ENCODE data around the gene SIDT1.

DNA sequence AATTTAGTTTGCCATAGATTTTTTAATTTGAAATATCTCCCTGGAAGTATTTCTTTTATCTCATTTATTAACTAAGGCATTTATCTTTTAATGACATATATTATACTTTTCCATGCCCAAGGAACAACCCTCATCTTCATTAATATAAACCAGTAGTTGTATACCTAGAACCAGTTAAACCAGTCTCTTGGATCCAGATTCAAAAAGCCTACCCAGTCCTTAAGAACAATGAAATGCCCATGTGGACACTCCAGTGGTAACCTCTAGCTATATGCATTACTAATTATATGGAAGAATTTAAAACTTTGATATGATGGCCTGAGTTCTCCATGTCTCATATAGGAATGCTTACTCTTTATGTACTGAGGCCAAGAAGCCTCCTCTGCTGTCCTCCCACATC, 4.8 kb downstream of the SIDT1 start:
- TF ChIP-seq, protein P1, sequence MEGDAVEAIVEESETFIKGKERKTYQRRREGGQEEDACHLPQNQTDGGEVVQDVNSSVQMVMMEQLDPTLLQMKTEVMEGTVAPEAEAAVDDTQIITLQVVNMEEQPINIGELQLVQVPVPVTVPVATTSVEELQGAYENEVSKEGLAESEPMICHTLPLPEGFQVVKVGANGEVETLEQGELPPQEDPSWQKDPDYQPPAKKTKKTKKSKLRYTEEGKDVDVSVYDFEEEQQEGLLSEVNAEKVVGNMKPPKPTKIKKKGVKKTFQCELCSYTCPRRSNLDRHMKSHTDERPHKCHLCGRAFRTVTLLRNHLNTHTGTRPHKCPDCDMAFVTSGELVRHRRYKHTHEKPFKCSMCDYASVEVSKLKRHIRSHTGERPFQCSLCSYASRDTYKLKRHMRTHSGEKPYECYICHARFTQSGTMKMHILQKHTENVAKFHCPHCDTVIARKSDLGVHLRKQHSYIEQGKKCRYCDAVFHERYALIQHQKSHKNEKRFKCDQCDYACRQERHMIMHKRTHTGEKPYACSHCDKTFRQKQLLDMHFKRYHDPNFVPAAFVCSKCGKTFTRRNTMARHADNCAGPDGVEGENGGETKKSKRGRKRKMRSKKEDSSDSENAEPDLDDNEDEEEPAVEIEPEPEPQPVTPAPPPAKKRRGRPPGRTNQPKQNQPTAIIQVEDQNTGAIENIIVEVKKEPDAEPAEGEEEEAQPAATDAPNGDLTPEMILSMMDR (IDR thresholded peaks at IDR 0.05; ENCODE audit: insufficient read depth, low read length, poor library complexity, severe bottlenecking), result no peak
- no peak for TF ChIP-seq EZH2phosphoT487 (conservative IDR thresholded peaks at IDR 0.05; ENCODE audit: low read length)

Measured in SU-DHL-6 (cell line).